ENCODE data around the gene CASKIN1.
"Not testable (repeated sequence)": the region's sequence is repeated elsewhere in the genome, so short reads cannot be mapped to it uniquely, and the experiment has no call there.

Gene CASKIN1

GRCh38 chr16:2209258-2210008, 13.0 kb upstream of the CASKIN1 start:
- no peak for DNase-seq (ENCODE audit: low spot score)

DNA sequence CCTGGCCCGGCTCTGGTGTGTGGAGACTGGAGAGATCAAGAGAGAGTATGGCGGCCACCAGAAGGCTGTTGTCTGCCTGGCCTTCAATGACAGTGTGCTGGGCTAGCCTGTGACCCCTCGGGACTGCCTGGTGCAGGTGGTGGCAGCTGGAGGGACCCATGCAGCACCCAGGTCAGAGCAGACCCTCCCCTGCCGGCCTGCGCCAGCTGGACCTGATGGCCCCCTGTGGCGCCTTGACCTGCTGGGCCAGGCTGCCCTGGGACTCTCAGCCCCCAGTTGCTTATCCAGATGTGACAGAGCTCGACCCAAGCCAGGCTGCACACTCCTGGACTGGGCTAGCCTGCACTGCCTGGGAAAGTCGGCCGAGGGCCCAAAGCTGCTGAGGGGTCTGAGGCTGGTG, 12.4 kb upstream of the CASKIN1 start:
- DNase-seq (ENCODE audit: low spot score): no peak

- no peak for DNase-seq (ENCODE audit: low spot score)
Measured at GRCh38 chr16:2208308-2208707, 11.9 kb upstream of the CASKIN1 start.

DNA sequence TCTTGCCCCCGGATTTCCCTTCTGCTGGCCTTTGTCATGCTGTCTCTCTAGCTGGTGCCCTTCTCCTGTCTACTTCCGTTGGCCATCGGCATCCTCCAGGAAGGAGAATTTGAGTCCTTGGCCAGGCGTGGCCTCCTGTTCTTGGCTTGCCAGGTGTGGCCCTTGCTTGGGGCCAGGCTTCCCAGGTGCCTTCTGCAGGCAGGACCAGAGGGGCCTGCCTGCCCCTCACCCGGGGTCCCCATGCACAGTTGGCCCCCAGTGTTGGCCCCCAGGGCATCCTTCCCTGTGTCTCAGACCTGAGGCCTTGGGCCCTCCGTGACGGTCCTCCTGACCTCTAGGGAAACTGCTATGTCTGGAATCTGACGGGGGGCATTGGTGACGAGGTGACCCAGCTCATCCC, 11.5 kb upstream of the CASKIN1 start:
- no peak for DNase-seq (ENCODE audit: low spot score)

DNA sequence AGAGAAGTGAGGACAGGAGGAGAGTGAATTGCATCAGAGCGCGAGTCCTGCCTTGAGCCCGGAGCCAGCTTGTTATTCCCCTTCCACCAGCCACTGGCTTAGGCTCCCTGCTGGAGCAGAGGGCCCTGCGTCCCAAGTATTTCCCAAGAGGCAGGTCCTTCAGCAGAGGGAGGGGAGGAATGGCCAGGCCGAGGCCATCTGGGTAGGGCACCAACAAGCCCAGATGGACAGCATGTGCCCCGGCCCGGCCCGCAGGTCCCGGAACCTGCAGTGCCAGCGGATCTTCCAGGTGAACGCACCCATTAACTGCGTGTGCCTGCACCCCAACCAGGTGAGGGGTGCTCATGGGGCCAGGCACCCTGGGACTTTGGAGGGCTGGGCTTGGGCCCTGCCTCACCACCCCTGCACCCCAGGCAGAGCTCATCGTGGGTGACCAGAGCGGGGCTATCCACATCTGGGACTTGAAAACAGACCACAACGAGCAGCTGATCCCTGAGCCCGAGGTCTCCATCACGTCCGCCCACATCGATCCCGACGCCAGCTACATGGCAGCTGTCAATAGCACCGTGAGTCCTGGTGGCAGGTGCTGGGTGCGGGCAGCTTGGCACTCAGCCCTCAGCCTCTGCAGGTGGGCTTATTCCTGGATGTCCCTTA, 10.5 kb upstream of the CASKIN1 start:
- DNase-seq (ENCODE audit: low spot score): no peak

DNA sequence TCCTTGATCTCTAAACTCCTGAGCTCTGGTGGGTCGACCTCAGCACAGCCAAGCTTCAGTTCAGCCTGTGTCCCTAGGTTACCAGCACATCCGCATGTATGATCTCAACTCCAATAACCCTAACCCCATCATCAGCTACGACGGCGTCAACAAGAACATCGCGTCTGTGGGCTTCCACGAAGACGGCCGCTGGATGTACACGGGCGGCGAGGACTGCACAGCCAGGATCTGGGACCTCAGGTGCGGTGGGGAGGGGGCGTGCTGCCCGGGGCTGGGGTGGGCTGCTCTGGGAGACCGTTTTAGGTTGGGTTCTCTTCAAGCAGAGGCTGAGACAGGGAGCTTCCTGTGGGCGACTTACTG, 10.0 kb upstream of the CASKIN1 start:
- DNase-seq (ENCODE audit: low spot score): no peak

DNA sequence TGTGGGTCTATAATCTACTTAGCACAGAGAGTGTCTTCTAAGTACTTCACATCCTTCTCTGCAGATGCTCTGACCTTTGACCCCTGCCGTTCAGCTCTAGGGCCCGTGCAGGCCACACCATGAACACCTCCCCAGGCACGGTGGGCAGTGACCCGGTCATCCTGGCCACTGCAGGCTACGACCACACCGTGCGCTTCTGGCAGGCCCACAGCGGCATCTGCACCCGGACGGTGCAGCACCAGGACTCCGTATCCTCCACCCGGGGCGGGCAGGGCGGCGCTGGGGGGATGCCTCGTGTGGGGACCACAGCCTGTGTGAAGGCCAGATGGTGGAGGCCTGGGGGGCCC, 9.5 kb upstream of the CASKIN1 start:
- DNase-seq (ENCODE audit: low spot score): no peak

- peak; percentile 93 for DNase-seq (ENCODE audit: low spot score)
Measured at GRCh38 chr16:2205104-2205966, 8.9 kb upstream of the CASKIN1 start, which contains the start of gene MLST8. Gene MLST8 (plus strand): TSS chr16:2205454. CDS start chr16:2206086, 632 bp downstream.

- DNase-seq (ENCODE audit: low spot score): no peak
Measured at GRCh38 chr16:2204416-2205103, 8.2 kb upstream of the CASKIN1 start.

- not testable (repeated sequence) for DNase-seq (ENCODE audit: low spot score)
Measured at GRCh38 chr16:2203119-2203688, 6.8 kb upstream of the CASKIN1 start.

DNA sequence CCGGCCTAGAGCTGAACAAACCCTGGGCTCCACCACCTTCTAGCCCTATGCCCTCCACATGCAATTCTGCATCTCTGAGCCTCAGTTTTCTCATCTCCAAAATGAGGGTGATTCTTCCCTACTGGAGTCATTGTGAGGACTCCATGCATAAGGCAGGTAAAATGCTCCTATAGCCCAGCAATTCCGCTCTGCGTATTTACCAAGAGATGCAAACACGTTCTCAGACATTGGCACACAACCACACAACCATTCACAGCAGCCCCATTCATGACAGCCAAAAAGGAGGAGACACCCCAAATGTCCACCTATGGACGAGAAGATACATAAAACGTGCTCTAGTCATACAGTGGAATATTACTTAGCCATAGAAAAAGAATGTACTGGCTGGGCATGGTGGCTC, 3.9 kb upstream of the CASKIN1 start:
- no peak for DNase-seq (ENCODE audit: low spot score)

- DNase-seq (ENCODE audit: low spot score): no peak
Measured at GRCh38 chr16:2199621-2200139, 3.3 kb upstream of the CASKIN1 start.

DNA sequence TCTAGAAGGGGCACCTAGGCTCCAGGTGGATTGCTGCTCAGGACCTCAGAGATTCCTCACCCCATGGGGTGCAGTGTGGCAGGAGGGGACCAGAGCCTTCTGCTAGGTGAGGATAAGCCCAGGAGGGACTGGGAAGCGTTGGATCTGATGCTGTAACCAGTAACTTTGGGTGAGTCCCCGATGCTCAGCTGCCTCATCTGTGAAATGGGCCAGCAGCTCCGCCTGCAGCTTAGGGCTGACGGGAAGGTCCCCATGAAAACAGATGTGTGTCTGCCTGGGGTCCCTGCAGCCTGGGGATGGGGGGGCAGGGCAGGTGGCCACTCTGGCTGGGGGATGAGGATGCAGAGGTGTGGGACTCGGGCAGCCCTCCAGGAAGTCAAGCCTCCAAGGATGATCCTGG, 2.7 kb upstream of the CASKIN1 start:
- no peak for DNase-seq (ENCODE audit: low spot score)

- no peak for DNase-seq (ENCODE audit: low spot score)
Measured at GRCh38 chr16:2198283-2198682, 1.9 kb upstream of the CASKIN1 start.

DNA sequence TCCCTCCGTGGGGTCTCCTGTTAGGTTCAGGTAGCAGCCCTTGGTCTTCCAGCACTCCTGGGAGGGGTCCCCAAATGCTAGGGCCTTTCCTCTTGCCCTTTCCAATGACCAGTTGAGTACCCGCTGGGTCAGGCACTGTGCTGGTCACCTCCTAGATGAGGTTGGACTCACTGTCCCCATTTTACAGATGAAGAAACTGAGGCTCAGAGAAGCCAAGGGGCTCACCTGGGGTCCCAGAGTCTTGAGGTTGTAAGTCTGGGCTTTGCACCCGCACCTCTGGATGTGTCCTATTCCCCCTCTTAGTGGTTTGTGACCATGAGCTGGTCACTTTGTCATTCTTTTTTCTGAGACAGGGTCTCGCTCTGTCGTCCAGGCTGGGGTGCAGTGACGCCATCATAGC, 1.4 kb upstream of the CASKIN1 start:
- DNase-seq (ENCODE audit: low spot score): no peak

DNA sequence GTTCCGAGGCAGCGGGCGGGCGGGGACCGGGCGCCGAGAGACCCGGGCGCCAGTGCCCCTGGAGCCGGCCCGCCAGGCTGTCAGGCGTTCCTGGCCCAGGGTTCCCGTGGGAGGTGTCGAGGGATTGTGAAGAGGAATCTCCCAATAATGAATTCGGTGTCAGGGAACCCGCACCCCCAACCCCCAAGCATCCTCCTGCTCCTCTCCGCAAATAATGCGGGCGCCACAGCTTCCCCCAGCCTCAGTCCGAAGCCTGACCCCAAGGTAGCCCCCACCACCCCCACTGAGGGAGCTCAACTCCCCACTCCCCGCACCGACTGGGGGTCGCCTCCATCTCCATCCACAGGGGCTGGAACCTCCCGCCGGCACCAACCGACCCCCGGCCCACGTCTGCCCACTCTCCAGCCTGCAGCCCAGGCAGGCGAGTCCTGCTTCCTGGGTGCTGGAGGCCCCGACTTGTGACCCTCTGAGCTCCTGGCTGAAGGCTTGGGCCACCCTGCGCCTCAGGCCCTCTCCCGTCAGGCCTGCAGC, 641 bp upstream of the CASKIN1 start:
- no peak for DNase-seq (ENCODE audit: low spot score)

DNA sequence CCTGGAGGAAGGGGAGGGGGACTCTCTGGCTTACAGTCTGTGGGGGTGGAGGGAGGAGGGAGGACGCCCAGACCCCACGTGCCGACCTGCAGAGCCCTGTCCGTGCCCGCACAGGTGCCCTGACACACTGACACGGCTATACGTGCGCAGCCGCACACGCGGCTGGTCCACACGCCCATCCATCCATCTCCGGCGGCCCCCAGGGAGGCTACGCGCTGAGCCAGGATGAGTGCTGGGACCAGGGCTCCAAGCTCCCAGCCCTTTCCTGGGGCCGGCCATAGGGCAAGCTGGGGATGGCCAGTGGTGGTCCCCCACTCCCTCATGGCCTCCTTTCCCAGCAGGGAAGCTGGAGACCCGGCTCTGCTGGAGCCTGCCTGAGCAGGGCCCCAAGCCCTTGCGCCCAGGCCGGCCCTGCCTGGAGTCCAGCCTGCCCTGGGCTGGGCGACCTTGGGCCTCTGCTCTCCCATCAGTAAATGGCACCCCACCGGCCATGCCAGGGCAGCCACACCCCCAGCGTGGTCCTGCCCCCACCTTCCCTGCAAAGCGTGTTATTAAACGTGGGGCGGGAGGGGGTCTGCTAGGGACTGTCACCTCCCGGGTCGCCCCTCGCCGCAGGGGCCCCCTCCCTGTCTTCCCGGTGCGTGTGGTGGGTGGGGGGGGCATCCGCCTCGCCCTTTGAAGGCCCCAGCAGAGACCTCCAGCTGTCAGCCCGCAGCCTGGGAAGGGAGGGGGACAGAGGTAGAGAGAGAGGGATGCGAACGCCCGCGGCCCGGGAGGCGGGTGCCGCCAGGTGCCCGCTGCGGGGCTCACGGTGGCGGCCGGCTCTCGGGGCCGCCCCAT, 863 bp downstream of the CASKIN1 start:
- no peak for DNase-seq (ENCODE audit: low spot score)

DNA sequence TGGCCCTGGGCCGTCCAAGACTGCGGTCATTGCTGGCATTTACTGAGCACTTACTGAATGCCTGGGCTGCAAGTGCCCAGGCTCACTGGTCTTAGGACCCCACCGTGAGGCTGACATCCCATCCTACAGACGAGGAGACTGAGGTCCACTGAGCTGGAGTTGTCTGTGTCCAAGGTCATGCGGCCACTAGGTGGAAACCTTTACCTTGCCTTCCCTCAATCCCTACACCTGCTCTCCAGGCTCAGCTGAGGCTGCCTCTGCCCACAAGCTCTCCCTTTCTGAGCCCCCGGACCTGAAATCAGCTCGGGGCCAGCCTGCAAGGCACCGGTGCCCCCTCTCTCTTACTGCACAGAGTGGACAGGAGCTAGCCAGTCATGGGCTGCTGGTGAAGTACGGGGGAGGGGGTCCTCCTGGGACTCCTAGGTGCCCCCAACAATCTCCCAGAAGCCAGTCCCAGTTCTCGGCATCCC, 1.5 kb downstream of the CASKIN1 start:
- no peak for DNase-seq (ENCODE audit: low spot score)

DNA sequence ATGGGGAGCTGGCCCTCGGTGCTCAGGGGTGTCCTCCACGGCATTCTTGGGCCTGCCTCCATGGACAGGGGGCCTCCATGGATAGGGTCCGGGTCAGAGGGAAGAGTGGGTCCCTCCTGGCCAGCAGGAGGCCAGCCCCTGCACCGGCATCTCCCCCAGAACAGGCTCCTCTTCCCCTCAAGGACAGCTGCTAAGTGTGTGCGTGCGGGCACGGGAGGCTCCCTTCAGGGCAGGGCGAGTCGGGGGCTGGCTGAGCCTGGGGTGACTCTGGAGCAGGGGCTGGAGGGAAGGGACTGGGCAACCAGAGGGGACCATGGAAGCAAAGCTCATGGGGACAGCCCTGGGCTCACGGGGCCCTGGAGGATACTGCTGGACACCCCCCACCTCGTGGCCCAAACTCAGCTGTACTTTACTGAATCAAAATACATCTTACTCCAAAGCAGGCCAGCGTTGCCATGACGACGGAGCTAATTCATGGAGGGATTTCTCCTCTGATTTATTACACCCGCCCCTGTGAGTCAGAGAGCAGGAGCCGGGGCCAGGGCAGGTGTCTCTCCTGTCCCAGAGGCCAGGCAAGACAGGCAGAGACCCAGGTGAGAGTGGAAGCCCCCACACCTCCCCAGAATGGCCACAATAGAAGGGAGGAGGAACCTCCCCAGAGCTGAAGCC, 2.1 kb downstream of the CASKIN1 start:
- DNase-seq (ENCODE audit: low spot score): no peak

GRCh38 chr16:2191446-2191706, 5.0 kb downstream of the CASKIN1 start:
- no peak for DNase-seq (ENCODE audit: low spot score)

All from ecto neural progenitor cell (in vitro differentiated cells).